Transverse colon (tissue), 4 donors: Measurements from ENCODE around the gene LEMD1. TPM values are rescaled to one million over a fixed set of nuclear protein-coding genes. Genes with fewer than 3 reads are reported as not detected.
"Not testable (repeated sequence)": the region's sequence is repeated elsewhere in the genome, so short reads cannot be mapped to it uniquely, and the experiment has no call there.

Experiments
- DNase-seq: peaks from one replicate; pipeline ENCODE4 v3.0.0-alpha.2; 2019
- H3K27ac ChIP-seq, 4 donors: fragments of 200-600 bp; sonication (generic); 2 replicates each; pipeline ENCODE4 v1.5.1; 2016 to 2018; ENCODE audit warnings: inconsistent platforms in 4 of 4
- H3K27me3 ChIP-seq: fragments of 200-600 bp; sonication (generic); 2 replicates; pipeline ENCODE4 v1.5.1; 2017; ENCODE audit warnings: inconsistent platforms
- H3K36me3 ChIP-seq, 4 donors: fragments of 200-600 bp; sonication (generic); 2 replicates each; pipeline ENCODE4 v1.5.1; 2017 to 2019; ENCODE audit warnings: inconsistent platforms in 4 of 4
- H3K4me1 ChIP-seq, 4 donors: fragments of 200-600 bp; sonication (generic); 2 replicates each; pipeline ENCODE4 v1.5.1; 2017 to 2020; ENCODE audit warnings: inconsistent platforms in 4 of 4
- H3K4me3 ChIP-seq, 4 donors: fragments of 200-600 bp; sonication (generic); 1 replicate in 1 of 4; 2 replicates in 3 of 4; pipeline versions ENCODE4 v1.5.1 to v1.6.1; 2017 to 2019; ENCODE audit warnings: inconsistent platforms in 4 of 4
- H3K9me3 ChIP-seq, 2 donors: fragments of 200-600 bp; sonication (generic); 2 replicates each; pipeline ENCODE4 v1.5.1; 2017 to 2019; ENCODE audit warnings: inconsistent platforms in 2 of 2
- EP300 ChIP-seq: sonication (generic); formaldehyde crosslinking; IDR thresholded peaks from one replicate; pipeline ENCODE4 v1.6.1; 2017; ENCODE audit warnings: antibody characterized with exemption, low read depth
- POLR2A ChIP-seq: fragments of 450-650 bp; IDR thresholded peaks from one replicate; pipeline ENCODE4 v1.6.1; 2016; ENCODE audit warnings: antibody characterized with exemption, mild to moderate bottlenecking, moderate library complexity
- POLR2AphosphoS5 ChIP-seq, 3 donors: sonication (generic); formaldehyde crosslinking; IDR thresholded peaks; one replicate each; pipeline ENCODE4 v1.6.1; 2016; ENCODE audit warnings: antibody characterized with exemption in 3 of 3
- WGBS, 2 donors: methylation state at CpG; one replicate each; pipeline ENCODE4 v1.1.5; 2018; ENCODE audit warnings: low coverage in 1 of 2; 5-methylcytosine and 5-hydroxymethylcytosine counted together
- in situ Hi-C, 4 donors: fragments of 200-750 bp; cut with MboI; loops; one replicate each; pipeline versions ENCODE4 v1.15.0 to v1.15.1; 2017; ENCODE audit warnings: low sequenced_read_pairs in 3 of 4, low pct_ligation_motif_present in 1 of 4, low pct_unique_long_range_greater_than_20kb in 1 of 4
- intact Hi-C: fragments of 100-400 bp; cut with DNase I; formaldehyde crosslinking; loops from one replicate; pipeline ENCODE4 v1.15.1; 2023; ENCODE audit warnings: low total_unique reads
- total RNA-seq, 4 donors: library from RNA; depleted of rRNA; stranded (reverse); fragments of >200 nt; gene quantifications; one replicate each; pipeline ENCODE4 v1.1.0, GENCODE V29; 2016
- TF ChIP-seq, protein P1 (sequence below), 5 experiments: fragments of 200-600 bp in 3 of 5; fragments of 450-650 bp in 2 of 5; sonication (generic) in 3 of 5; IDR thresholded peaks; 1 replicate in 2 of 5; 2 replicates in 3 of 5; pipeline ENCODE4 v1.5.1; 2016 to 2017; ENCODE audit warnings: antibody characterized with exemption in 5 of 5, inconsistent platforms in 3 of 5, mild to moderate bottlenecking in 2 of 5, moderate library complexity in 1 of 5

The LEMD1 gene
- total RNA-seq, 4 donors from 2014 or later = not detected

- 91% methylated on average over 6 of the region's 6 CpGs; no CpG with 5 or more reads in 1 of the 2 donors for WGBS, 2 donors
- no peak overlapping the region for H3K4me3 ChIP-seq
- in situ Hi-C loops (no loop called here), intact Hi-C loops (no loop called here)
- H3K9me3 ChIP-seq = no peaks in the 10 kb centered on the region
- no peak overlapping the region for H3K27ac ChIP-seq
- H3K36me3 ChIP-seq = no peaks in the 10 kb centered on the region
- peaks cover 3% of the 10 kb centered on the region for H3K27me3 ChIP-seq
- peaks cover 0 to 10% (median 3%) of the 10 kb centered on the region in 4 donors for H3K4me1 ChIP-seq
- TF ChIP-seq EP300 (no peak), POLR2AphosphoS5 (IDR thresholded peaks at IDR 0.05) (no peak), POLR2A (no peak)
- TF ChIP-seq, protein P1, sequence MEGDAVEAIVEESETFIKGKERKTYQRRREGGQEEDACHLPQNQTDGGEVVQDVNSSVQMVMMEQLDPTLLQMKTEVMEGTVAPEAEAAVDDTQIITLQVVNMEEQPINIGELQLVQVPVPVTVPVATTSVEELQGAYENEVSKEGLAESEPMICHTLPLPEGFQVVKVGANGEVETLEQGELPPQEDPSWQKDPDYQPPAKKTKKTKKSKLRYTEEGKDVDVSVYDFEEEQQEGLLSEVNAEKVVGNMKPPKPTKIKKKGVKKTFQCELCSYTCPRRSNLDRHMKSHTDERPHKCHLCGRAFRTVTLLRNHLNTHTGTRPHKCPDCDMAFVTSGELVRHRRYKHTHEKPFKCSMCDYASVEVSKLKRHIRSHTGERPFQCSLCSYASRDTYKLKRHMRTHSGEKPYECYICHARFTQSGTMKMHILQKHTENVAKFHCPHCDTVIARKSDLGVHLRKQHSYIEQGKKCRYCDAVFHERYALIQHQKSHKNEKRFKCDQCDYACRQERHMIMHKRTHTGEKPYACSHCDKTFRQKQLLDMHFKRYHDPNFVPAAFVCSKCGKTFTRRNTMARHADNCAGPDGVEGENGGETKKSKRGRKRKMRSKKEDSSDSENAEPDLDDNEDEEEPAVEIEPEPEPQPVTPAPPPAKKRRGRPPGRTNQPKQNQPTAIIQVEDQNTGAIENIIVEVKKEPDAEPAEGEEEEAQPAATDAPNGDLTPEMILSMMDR (IDR thresholded peaks at IDR 0.05) = no peak
- DNase-seq = no peak
Measured at GRCh38 chr1:205368478-205368877, 53.4 kb downstream of the LEMD1 start.

GRCh38 chr1:205365945-205366463, 55.9 kb downstream of the LEMD1 start:
- no peak for TF ChIP-seq POLR2A
- TF ChIP-seq, protein P1 (IDR thresholded peaks at IDR 0.05) = no peak
- no peak for TF ChIP-seq POLR2AphosphoS5 (IDR thresholded peaks at IDR 0.05)
- no peak for TF ChIP-seq EP300
- Histone ChIP-seq H3K9me3 (no peaks in the 10 kb centered on the region), H3K27me3 (no peaks in the 10 kb centered on the region), H3K4me1 (peaks cover 0 to 10% (median 3%) of the 10 kb centered on the region in 4 donors), H3K36me3 (no peaks in the 10 kb centered on the region), H3K4me3 (no peak overlapping the region), H3K27ac (peak overlapping the region in 1 of 4 donors; percentile 53)
- intact Hi-C loops = no loop called here
- in situ Hi-C loops = no loop called here
- 26 to 41% methylated on average over 4 to 8 of the region's 8 CpGs for WGBS, 2 donors
- DNase-seq = peak; percentile 57

DNA sequence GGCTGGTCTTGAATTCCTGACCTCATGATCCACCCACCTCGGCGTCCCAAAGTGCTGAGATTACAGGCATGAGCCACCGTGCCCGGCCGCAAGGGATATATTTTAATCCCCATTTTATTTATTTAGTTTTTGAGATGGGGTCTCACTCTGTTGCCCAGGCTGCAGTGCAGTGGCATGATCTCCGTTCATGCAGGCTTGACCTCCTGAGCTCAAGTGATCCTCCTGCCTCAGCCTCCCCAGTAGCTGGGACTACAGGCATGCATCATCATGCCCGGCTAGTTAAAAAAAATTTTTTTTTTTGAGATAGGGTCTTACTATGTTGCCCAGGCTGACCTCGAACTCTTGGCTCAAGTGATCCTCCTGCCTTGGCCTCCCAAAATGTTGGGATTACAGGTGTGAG, 56.8 kb downstream of the LEMD1 start:
- intact Hi-C loops, H3K9me3 ChIP-seq, DNase-seq, H3K27me3 ChIP-seq, H3K4me3 ChIP-seq, H3K36me3 ChIP-seq, in situ Hi-C loops: not testable (repeated sequence)
- Histone ChIP-seq H3K4me1 (peaks cover 0 to 10% (median 3%) of the 10 kb centered on the region in 4 donors), H3K27ac (peak overlapping the region in 1 of 4 donors; percentile 53)
- WGBS, 2 donors = 90 to 94% methylated on average over 2 to 8 of the region's 8 CpGs

DNA sequence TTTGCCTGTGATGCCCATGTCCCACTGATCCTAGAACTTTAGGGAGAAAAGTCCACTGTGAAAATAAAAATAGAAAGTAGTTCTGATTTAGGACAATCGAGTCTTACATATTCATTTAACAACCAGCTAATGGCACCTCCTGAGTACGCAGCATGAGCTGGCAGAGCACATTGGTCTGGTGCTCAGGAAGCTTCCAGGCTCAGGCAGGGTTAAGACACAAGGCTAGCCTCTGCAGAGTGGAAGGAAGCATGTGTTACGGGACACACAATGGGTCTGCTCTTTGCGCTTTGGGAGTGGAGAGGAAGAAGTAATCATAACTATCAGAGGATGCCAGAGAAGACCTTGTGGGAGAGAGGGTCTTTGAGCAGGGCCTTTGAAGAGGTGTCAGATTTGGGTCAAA, 61.0 kb downstream of the LEMD1 start:
- DNase-seq = no peak
- intact Hi-C loops (no loop called here), in situ Hi-C loops (no loop called here)
- H3K4me3 ChIP-seq = no peak overlapping the region
- no peaks in the 10 kb centered on the region for H3K36me3 ChIP-seq
- H3K27me3 ChIP-seq = no peaks in the 10 kb centered on the region
- no peak for TF ChIP-seq POLR2A
- TF ChIP-seq, protein P1 (IDR thresholded peaks at IDR 0.05) = no peak
- TF ChIP-seq POLR2AphosphoS5 (IDR thresholded peaks at IDR 0.05) = no peak
- TF ChIP-seq EP300 = no peak
- H3K9me3 ChIP-seq = no peaks in the 10 kb centered on the region
- H3K27ac ChIP-seq = no peak overlapping the region
- peaks cover 0 to 11% (median 8%) of the 10 kb centered on the region in 4 donors for H3K4me1 ChIP-seq
- 67 to 85% methylated on average over 3 to 4 of the region's 4 CpGs for WGBS, 2 donors
